HEK293T (cell line): ENCODE results near the gene CXCL10.

Source experiments
- BHLHE40 ChIP-seq: fragments of 450-650 bp; IDR thresholded peaks from 2 replicates; pipeline ENCODE4 v1.6.1; 2016; ENCODE audit warnings: mild to moderate bottlenecking, moderate library complexity, borderline replicate concordance
- ELF4 ChIP-seq: fragments of 450-650 bp; IDR thresholded peaks from 2 replicates; pipeline ENCODE4 v1.6.1; 2017; ENCODE audit warnings: antibody characterized with exemption
- FOXA1 ChIP-seq: fragments of 450-650 bp; IDR thresholded peaks from 2 replicates; pipeline ENCODE4 v1.6.1; 2016; ENCODE audit warnings: mild to moderate bottlenecking
- FOXK2 ChIP-seq: fragments of 450-650 bp; IDR thresholded peaks from 2 replicates; pipeline ENCODE4 v1.6.1; 2016; ENCODE audit warnings: mild to moderate bottlenecking
- FOXM1 ChIP-seq: fragments of 450-650 bp; IDR thresholded peaks from 2 replicates; pipeline ENCODE4 v1.6.1; 2017; ENCODE audit warnings: mild to moderate bottlenecking, borderline replicate concordance
- LEF1 ChIP-seq: fragments of 450-650 bp; IDR thresholded peaks from 2 replicates; pipeline ENCODE4 v1.6.1; 2017; ENCODE audit warnings: mild to moderate bottlenecking, borderline replicate concordance
- SP1 ChIP-seq: fragments of 450-650 bp; IDR thresholded peaks from 2 replicates; pipeline ENCODE4 v1.6.1; 2017
- SUZ12 ChIP-seq: fragments of 450-650 bp; IDR thresholded peaks from 2 replicates; pipeline ENCODE4 v1.6.1; 2016; ENCODE audit warnings: mild to moderate bottlenecking
- ZNF384 ChIP-seq: fragments of 450-650 bp; IDR thresholded peaks from 2 replicates; pipeline ENCODE4 v1.6.1; 2016

DNA sequence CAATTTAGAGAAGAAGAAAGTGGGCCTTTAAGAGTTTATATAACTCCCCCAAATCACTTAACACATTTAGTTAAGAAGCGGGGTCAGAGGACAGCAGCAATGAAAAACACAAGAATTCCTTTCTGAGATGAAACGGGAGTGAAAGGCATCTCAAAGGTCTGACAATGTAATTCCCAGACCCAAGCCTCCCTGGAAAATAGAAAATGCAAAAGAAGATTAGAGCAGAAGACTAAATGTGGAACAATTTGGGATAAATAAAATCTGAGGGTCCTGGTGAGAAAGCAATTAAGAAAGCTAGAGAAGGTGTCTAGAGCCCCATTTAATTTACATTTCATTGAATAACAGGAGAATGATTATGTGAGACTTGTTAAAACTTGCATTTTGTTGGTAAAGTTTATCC, 32.1 kb upstream of the CXCL10 start:
- TF ChIP-seq ELF4 (no peak), SP1 (no peak), FOXA1 (no peak), FOXM1 (no peak), BHLHE40 (no peak), SUZ12 (no peak), FOXK2 (no peak), ZNF384 (no peak), LEF1 (no peak)
